A204.1 (cell line): ENCODE data around the gene MYO18B.
A peak's percentile ranks its signal among the peaks of the same experiment; 100 is the strongest.

Source experiments
- FAIRE-seq: peaks from 2 replicates; lab custom pipeline; 2012; peaks lifted over from hg19 to GRCh38; lab: Jason Lieb, UNC

MYO18B gene

GRCh38 chr22:25777411-25777810 lies 35.4 kb downstream of the MYO18B start:
- no peak for FAIRE-seq

GRCh38 chr22:25777870-25778269 lies 35.9 kb downstream of the MYO18B start:
- peak; percentile 30 for FAIRE-seq

DNA sequence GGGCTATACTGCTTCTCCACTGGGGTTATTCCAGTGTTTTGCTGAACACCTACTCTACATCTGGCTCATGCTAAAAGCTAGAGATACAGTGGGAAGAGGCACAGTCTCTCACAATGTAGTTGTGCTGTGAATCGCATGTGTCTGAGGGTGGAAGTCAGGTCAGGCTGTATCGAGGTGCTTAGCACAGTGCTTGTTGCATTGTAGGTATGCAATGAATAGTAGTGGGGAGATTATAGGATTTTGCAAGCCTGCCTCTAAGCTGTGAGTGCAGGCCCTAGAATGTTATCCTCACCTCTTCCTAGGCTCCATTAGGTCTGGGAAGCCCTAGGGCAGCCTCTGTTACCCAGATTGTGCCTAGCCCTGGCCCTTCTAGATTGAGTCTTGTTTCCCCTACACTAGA lies 37.4 kb downstream of the MYO18B start:
- FAIRE-seq = no peak

DNA sequence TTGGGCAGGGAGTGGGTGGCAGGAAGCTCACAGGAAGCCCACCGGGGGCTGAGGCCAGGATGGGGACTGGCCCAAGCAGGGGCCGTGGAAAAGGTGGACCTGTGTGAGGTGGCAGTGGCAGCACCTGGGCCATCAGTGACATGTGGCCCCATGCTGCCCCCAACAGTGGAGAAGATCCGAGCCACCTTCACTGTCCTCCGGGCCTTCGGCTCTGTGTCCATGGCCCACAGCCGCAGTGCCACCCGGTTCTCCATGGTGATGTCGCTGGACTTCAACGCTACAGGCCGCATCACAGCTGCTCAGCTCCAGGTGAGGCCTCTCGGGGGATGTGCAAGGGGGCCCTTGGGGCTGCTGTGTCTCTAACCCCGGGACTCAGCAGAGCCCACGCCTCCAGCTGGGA lies 37.9 kb downstream of the MYO18B start:
- FAIRE-seq = no peak

DNA sequence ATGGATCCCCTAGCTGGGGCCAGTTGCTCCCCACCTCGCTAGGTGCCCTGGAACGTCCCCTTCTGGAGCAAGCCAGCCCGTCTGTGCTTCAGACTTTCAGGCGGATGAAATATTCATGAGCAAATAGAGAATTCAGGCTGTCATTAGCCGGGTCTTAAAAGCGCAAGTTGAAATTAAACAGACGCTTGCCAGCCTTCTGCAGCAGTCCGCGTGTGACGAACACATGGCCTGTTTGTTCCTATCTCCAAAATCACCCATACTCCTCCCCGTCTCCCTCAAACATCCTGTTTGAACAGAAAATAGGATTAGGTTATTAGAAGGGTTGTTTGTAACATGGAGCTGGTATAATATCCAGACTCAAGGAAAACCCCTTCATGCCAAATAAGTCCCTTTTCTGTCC lies 38.7 kb downstream of the MYO18B start:
- no peak for FAIRE-seq

GRCh38 chr22:25781801-25782200 lies 39.8 kb downstream of the MYO18B start:
- FAIRE-seq = no peak

GRCh38 chr22:25782831-25783230 lies 40.8 kb downstream of the MYO18B start:
- FAIRE-seq = no peak

DNA sequence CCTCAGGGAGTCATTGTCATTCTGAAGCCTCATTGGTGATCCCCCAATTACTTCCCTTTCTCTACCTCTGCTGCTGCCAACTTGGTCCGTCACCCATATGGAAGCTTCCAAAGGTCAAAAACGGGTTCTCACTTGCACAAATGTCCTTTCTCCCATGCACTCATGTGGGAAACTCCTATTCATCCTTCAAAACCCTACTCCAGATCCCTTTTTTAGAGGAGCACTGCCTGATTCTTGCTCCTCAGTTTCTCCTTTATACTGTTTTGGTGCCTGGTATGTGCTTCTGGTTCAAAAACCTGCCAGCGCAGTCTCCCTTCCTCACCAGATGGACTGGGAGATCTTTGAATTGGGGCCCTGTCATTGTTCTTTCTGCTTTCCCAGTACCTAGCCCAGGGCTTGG lies 41.9 kb downstream of the MYO18B start:
- no peak for FAIRE-seq

DNA sequence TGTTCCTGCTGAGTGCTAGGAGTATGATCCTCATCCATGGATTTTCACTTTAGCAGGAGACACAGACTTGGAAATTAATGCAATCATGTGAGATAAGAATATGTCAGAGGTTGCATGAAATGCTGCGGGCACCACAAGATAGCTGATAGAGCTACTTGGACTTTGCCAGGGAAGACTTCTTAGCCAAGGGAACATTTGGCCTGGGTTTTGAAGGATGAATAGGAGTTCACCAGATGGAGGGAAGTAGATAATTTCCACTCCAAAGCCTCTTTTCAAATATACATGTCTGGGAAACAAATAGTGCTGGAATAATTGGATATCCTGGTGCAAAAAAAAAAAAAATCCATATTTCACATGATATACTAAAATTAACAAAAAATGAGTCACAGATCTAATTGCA lies 44.2 kb downstream of the MYO18B start:
- no peak for FAIRE-seq

DNA sequence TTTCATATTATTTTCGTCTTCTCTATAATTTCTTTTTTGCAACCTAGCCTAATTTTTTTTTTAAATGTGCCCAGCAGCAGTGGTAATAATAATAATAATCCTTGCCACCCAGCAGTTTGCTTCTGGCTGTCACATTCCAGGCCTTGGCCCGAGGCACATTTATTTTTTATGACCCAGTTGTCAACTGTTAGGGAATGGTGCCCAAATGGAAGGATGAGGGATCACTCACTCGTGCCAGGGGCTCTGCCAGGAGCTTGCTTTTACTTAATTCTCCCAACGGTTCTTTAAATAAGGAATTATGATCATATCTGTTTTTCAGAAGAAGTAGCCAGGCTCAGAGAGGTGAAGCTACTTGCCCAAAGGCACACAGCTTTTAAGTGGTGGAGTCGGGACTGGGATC lies 49.6 kb downstream of the MYO18B start:
- FAIRE-seq = no peak

GRCh38 chr22:25795478-25795877 lies 53.5 kb downstream of the MYO18B start:
- FAIRE-seq = no peak

DNA sequence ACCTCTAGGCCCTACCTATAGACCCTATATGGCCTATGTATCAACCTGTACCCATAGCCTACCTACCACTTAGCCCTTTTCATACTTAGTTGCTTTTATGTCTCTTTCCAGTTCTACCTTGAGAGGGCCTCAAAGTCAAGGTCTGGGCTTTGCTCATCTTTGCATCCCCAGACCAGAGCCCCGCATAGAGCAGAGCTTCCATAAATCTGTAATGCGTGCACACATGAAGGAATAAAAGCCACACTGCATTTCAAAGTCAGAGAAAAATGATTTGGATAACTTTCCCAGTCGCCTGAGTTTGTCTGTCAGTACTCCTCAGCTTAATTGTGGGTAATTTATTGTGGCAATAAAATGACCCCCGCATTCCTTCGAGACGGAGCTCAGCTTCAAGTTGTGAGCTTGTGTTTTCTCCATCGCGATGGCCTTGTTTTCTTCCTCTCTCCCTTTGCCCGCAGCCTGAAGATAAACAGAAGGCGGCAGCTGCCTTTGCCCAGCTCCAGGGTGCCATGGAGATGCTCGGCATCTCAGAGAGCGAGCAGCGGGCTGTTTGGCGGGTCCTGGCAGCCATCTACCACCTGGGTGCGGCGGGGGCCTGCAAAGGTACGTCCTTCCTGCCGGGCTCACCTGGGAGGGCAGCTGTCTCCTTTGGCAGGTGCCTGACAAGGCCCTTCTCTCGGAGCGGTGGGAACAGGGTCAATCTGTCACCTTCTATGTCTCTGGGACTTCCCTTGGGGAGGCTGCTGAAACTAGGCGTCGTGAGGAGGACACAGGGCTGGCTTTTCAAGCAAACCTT lies 55.7 kb downstream of the MYO18B start:
- no peak for FAIRE-seq

DNA sequence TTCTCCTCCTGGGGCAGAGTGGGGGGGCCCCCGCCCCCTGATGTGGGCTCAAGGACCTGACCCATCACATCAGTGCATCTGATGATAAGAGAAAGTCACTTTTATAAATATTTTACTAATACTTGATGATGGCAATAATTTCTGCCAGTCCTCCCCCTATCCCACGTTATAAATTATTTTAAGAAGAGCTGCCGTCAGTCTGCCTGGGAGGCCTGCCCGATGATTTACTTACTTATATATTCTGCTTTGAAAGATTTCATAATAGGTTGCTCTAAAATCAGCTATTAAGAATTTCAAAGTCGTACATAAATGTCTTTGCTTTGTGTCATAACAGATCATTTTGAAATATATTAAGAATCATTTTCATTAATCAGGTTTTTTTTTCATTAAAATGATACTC lies 58.8 kb downstream of the MYO18B start:
- FAIRE-seq = no peak

DNA sequence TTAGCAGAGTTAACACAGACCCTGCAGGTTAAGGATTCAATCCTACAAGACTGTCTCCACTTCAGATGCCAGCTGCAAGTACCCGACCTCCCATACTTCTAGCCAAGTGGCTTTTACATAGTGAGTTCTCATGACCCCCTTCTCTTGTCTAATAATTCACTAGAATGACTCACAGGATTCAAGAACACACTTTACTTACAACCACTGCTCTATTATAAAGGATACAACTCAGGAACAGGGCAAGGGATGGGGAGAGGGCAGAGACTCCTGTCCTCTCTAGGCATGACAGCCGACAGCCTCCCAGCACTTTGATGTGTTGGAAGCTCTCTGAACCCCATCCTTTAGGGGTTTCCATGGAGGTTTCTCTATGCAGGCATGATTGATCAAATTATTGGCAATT lies 60.0 kb downstream of the MYO18B start:
- FAIRE-seq = no peak

DNA sequence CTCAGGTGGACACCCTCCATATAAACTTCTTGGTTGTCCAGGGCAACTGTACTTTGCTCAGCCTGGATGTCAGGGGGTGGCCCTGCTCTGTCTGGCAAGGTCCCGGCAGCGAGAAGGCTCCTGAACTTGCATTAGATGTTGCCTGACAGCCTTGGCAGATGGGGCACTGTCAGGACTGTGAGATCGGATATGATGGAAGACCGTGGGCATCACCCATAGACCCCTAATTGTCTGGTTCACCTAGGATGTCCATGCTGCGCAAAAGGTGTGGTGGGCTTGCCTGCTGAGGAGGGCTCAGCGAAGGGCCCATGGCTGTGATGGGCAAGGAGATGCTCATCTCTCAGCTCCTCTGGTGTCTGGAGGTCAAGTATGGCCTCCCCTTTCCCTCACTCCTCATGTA lies 62.7 kb downstream of the MYO18B start:
- no peak for FAIRE-seq

DNA sequence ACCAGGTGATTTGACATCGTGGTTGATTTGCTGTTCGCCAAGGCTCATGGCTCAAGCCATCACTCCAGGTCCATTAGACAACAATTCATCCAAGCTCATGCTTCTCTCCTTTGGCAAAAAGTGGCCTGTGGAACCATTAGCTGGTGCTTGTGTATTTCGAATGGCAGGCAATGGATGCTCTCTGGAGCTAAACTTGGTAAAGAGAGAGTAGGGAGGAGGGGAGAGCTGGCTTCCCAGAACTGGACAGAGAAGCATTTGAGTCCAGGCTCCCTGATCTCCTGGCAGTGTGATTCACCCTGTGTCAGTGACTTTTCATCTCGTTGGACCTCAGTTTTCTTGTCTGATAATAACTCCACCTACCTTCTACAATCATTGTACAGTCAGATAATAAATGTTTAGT lies 64.6 kb downstream of the MYO18B start:
- no peak for FAIRE-seq

- no peak for FAIRE-seq
Observed at GRCh38 chr22:25814685-25815084, 72.7 kb downstream of the MYO18B start.

DNA sequence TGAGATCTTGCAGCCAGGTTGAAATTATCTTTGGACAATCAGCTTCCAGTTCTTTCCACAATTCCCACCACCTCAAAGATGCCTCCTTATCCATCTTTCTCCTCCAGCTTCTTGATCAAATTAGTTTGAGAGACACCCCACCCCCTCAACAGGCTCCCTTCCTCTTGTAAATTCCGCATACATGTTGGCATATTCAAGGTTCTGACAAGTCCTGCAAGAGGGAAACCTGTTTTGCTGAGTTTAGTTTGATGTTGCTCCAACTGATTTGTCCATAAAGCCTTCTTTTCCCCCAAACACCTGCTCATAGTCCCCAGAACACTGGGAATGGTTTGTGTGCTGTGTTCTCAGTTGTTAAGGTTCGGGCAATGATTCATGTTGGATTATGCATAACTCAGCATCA lies 73.6 kb downstream of the MYO18B start:
- FAIRE-seq = no peak

- FAIRE-seq = no peak
Observed at GRCh38 chr22:25816522-25817059, 74.6 kb downstream of the MYO18B start.

DNA sequence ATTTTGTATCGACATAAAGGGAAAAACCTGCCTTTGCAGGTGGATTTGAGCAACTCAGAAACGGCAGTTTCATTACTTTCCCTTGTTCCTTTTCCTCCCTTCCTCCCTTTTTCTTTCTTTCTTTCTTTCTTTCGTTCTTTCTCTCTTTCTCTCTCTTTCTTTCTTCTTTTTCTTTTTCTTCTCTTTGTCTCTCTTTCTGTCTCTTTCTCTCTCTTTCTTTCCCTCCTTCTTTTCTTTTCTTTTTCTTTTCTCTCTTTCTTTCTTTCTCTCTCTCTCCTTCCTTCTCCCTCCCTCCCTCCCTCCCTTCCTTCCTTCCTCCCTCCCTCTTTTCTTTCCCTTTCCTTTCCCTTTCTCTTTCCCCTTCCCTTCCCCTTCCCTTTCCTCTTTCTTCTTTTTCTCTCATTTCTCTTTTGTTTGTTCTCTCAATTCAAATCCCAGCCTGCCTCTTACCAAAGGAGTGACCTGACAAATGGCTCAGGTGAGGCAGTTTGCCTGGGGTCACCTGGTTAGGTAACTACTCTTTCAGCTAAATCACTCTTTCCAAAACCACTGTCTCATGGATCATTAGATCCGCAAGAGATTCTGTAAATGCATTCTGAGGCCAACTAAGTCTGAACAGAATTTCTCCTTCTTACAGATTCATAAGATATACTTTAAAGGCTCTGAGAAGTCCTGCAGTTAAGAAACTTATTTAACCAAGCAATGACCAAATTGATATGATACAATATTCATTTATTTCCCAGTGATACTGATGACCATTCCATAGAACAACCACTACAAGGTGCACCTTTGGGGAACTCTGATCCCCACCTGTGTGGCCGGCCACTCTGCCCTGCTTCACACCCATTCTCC lies 75.3 kb downstream of the MYO18B start:
- no peak for FAIRE-seq

DNA sequence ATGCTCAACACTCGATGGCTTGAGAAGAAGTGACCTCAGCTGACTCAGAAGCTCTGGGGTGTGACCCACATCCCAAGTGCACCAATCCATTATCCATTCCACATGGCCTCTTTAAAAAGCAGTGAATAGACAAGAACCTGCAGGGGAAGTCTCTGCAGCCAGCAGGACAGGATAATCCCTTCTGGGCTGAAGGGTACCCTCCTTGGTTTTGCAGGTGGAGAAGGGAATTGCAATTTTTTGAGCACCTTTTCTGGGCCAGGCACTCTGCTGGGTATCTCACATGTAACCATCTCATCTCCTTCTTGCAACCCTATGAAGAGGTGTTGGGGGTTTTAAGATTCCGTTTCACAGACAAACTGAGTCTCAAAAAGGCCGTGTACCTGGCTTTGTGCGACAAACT lies 76.6 kb downstream of the MYO18B start:
- no peak for FAIRE-seq

DNA sequence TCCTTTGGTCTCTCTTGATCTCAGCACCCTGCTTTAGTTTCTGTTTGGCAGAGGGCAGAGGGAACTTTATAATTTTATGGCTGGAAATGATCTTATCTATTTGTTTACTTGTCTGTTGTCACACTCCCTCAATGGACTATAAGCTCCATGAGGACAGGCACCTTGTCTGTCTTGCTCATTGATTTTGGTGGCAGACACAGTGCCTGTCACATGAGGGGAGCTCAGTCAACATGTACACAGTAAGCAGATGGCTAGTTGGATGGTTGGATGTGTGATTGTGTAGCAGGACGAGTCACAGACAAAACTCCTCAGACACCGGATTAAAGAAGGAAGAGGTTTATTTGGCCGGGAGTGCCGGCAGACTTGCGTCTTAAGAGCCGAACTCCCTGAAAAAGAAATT lies 80.4 kb downstream of the MYO18B start:
- FAIRE-seq = no peak

- no peak for FAIRE-seq
Observed at GRCh38 chr22:25823276-25823675, 81.3 kb downstream of the MYO18B start.
